Measurements from ENCODE around the gene JPH4. TPM values are rescaled to one million over a fixed set of nuclear protein-coding genes. Genes with fewer than 3 reads are reported as not detected.

The JPH4 gene
- total RNA-seq, 1 experiment from 2014 or later = not detected

GRCh38 chr14:23563473-23564180 lies 15.0 kb downstream of the JPH4 start:
- Histone ChIP-seq H3K9me3 (ENCODE audit: low read depth, low read length, poor library complexity, severe bottlenecking) (no peaks in the 10 kb centered on the region), H3K4me1 (ENCODE audit: insufficient read depth, low read length, poor library complexity, severe bottlenecking) (peaks cover 14% of the 10 kb centered on the region), H3K27me3 (replicated peaks; ENCODE audit: insufficient read depth, low read depth, low read length, poor library complexity) (no peaks in the 10 kb centered on the region), H3K36me3 (ENCODE audit: insufficient read depth, low read length, poor library complexity, severe bottlenecking) (peaks cover 11% of the 10 kb centered on the region), H3K27ac (ENCODE audit: low read depth, low read length, poor library complexity, severe bottlenecking) (no peak overlapping the region), H3K4me3 (ENCODE audit: low read depth, low read length, poor library complexity, severe bottlenecking) (no peak overlapping the region)
- no peak for TF ChIP-seq EZH2 (IDR thresholded peaks at IDR 0.05; ENCODE audit: borderline replicate concordance, low read depth, low read length, poor library complexity, severe bottlenecking)
- TF ChIP-seq CTCF (conservative IDR thresholded peaks at IDR 0.05; ENCODE audit: low read depth, low read length) = no peak
- intact Hi-C loops (cut with micrococcal nuclease; ENCODE audit: unreplicated experiment) = no loop called here
- BruUV-seq (replicated peaks) = no TSS peak
- POLR2A ChIA-PET (ENCODE audit: low non-redundant PET) = interaction anchor here (0.5 to 0.6 kb wide), 2 partner anchors 13 to 84 kb away, joined by 3 to 5 read pairs; no protein-coding TSS in a partner anchor
- CTCF ChIA-PET = interaction anchor here (1.0 kb wide), 1 partner anchor 85 kb away, joined by 3 read pairs; no protein-coding TSS in a partner anchor
- DNase-seq (ENCODE audit: low spot score) = no peak

GRCh38 chr14:23562822-23563472 lies 15.6 kb downstream of the JPH4 start:
- ChIA-PET POLR2A (ENCODE audit: low non-redundant PET) (interaction anchor here (0.5 to 0.7 kb wide), 3 partner anchors 12 to 84 kb away, joined by 3 to 5 read pairs (median 4); no protein-coding TSS in a partner anchor), CTCF (interaction anchor here (0.5 to 1.0 kb wide), 2 partner anchors 85 to 256 kb away, joined by 3 to 4 read pairs; partner anchors contain the start of gene BCL2L2)
- no peaks in the 10 kb centered on the region for H3K27me3 ChIP-seq (replicated peaks; ENCODE audit: insufficient read depth, low read depth, low read length, poor library complexity)
- TF ChIP-seq EZH2 (IDR thresholded peaks at IDR 0.05; ENCODE audit: borderline replicate concordance, low read depth, low read length, poor library complexity, severe bottlenecking) (no peak), CTCF (conservative IDR thresholded peaks at IDR 0.05; ENCODE audit: low read depth, low read length) (peak; percentile 87)
- no peaks in the 10 kb centered on the region for H3K9me3 ChIP-seq (ENCODE audit: low read depth, low read length, poor library complexity, severe bottlenecking)
- intact Hi-C loops (cut with micrococcal nuclease; ENCODE audit: unreplicated experiment) = loop anchor here (1.0 kb wide), 1 partner anchor 85 kb away; no protein-coding TSS in a partner anchor
- no peak overlapping the region for H3K4me3 ChIP-seq (ENCODE audit: low read depth, low read length, poor library complexity, severe bottlenecking)
- H3K36me3 ChIP-seq (ENCODE audit: insufficient read depth, low read length, poor library complexity, severe bottlenecking) = peaks cover 11% of the 10 kb centered on the region
- peaks cover 7% of the 10 kb centered on the region for H3K4me1 ChIP-seq (ENCODE audit: insufficient read depth, low read length, poor library complexity, severe bottlenecking)
- peak; percentile 75 for DNase-seq (ENCODE audit: low spot score)
- H3K27ac ChIP-seq (ENCODE audit: low read depth, low read length, poor library complexity, severe bottlenecking) = no peak overlapping the region
- BruUV-seq (replicated peaks) = no TSS peak

GRCh38 chr14:23561873-23562821 lies 16.4 kb downstream of the JPH4 start:
- intact Hi-C loops (cut with micrococcal nuclease; ENCODE audit: unreplicated experiment) = loop anchor here (1.0 kb wide), 1 partner anchor 84 kb away; no protein-coding TSS in a partner anchor
- peaks cover 11% of the 10 kb centered on the region for H3K36me3 ChIP-seq (ENCODE audit: insufficient read depth, low read length, poor library complexity, severe bottlenecking)
- ChIA-PET POLR2A (ENCODE audit: low non-redundant PET) (interaction anchor here (0.7 kb wide), 1 partner anchor 84 kb away, joined by 4 read pairs; no protein-coding TSS in a partner anchor), CTCF (interaction anchor here (0.5 to 1.0 kb wide), 3 partner anchors 84 to 255 kb away, joined by 3 to 4 read pairs (median 3); partner anchors contain the start of gene BCL2L2)
- no TSS peak for BruUV-seq (replicated peaks)
- no peak for TF ChIP-seq CTCF (conservative IDR thresholded peaks at IDR 0.05; ENCODE audit: low read depth, low read length)
- no peak for TF ChIP-seq EZH2 (IDR thresholded peaks at IDR 0.05; ENCODE audit: borderline replicate concordance, low read depth, low read length, poor library complexity, severe bottlenecking)
- no peaks in the 10 kb centered on the region for H3K27me3 ChIP-seq (replicated peaks; ENCODE audit: insufficient read depth, low read depth, low read length, poor library complexity)
- H3K27ac ChIP-seq (ENCODE audit: low read depth, low read length, poor library complexity, severe bottlenecking) = no peak overlapping the region
- no peak overlapping the region for H3K4me3 ChIP-seq (ENCODE audit: low read depth, low read length, poor library complexity, severe bottlenecking)
- H3K4me1 ChIP-seq (ENCODE audit: insufficient read depth, low read length, poor library complexity, severe bottlenecking) = peaks cover 5% of the 10 kb centered on the region
- H3K9me3 ChIP-seq (ENCODE audit: low read depth, low read length, poor library complexity, severe bottlenecking) = no peaks in the 10 kb centered on the region
- no peak for DNase-seq (ENCODE audit: low spot score)

All from A673 (cell line).